ENCODE results near the gene COPS9.

GRCh38 chr2:240128608-240129145 is 7.4 kb downstream of the COPS9 start:
- TF ChIP-seq CTCF (conservative IDR thresholded peaks at IDR 0.05): no peak
- TF ChIP-seq EZH2 (IDR thresholded peaks at IDR 0.05; ENCODE audit: low read depth): no peak
